ENCODE measurements around the gene FUT8. TPM values are rescaled to one million over a fixed set of nuclear protein-coding genes. Genes with fewer than 3 reads are reported as not detected.

The FUT8 gene
- total RNA-seq, 1 donor from 2014 or later, result 12.9 TPM

GRCh38 chr14:65718629-65719028 is 306.1 kb downstream of the FUT8 start:
- Histone ChIP-seq H3K36me3 (no peaks in the 10 kb centered on the region), H3K27ac (no peak overlapping the region), H3K4me1 (no peaks in the 10 kb centered on the region), H3K9me3 (peaks cover 5 to 12% of the 10 kb centered on the region in 2 donors), H3K27me3 (no peaks in the 10 kb centered on the region), H3K4me3 (no peak overlapping the region)
- DNase-seq (ENCODE audit: low spot score in 2 of 2), result no peak
- intact Hi-C loops (cut with DNase I), result no loop called here
- no peak for TF ChIP-seq CTCF (IDR thresholded peaks at IDR 0.05)

- TF ChIP-seq CTCF (IDR thresholded peaks at IDR 0.05), result no peak
- peaks cover 0 to 8% of the 10 kb centered on the region in 2 donors for H3K36me3 ChIP-seq
- H3K27ac ChIP-seq, result no peak overlapping the region
- no peaks in the 10 kb centered on the region for H3K27me3 ChIP-seq
- no peak for DNase-seq (ENCODE audit: low spot score in 2 of 2)
- intact Hi-C loops (cut with DNase I), result no loop called here
- H3K4me3 ChIP-seq, result no peak overlapping the region
- peaks cover 0 to 4% of the 10 kb centered on the region in 2 donors for H3K9me3 ChIP-seq
- H3K4me1 ChIP-seq, result no peaks in the 10 kb centered on the region
Observed at GRCh38 chr14:65720171-65720570, 307.6 kb downstream of the FUT8 start.

GRCh38 chr14:65720743-65721142 is 308.2 kb downstream of the FUT8 start:
- no peak for TF ChIP-seq CTCF (IDR thresholded peaks at IDR 0.05)
- DNase-seq (ENCODE audit: low spot score in 2 of 2), result no peak
- Histone ChIP-seq H3K27me3 (no peaks in the 10 kb centered on the region), H3K27ac (no peak overlapping the region), H3K9me3 (no peaks in the 10 kb centered on the region), H3K4me3 (no peak overlapping the region), H3K36me3 (peaks cover 0 to 11% of the 10 kb centered on the region in 2 donors), H3K4me1 (no peaks in the 10 kb centered on the region)
- intact Hi-C loops (cut with DNase I), result no loop called here

DNA sequence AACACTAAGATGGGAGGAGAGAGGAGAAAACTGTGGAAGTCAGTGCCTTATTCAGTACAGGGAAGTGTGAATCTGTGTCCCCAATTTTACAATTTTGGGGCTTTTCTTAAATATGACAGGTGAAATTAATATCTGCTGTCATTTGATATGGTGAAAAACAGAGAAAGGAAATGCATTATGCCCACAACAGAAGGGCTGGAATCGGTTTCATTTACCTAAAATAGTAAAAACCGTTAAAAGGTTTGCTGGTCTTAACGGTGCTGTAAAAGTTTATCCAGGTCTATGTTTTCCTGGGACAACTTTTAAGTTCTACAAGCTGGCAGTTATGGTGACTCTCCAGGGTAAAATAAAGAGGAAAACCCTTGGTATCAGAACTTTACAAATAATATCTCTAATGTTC is 310.8 kb downstream of the FUT8 start:
- Histone ChIP-seq H3K9me3 (peaks cover 0 to 9% of the 10 kb centered on the region in 2 donors), H3K36me3 (peaks cover 0 to 15% of the 10 kb centered on the region in 2 donors), H3K4me3 (no peak overlapping the region), H3K4me1 (no peaks in the 10 kb centered on the region), H3K27me3 (no peaks in the 10 kb centered on the region), H3K27ac (no peak overlapping the region)
- DNase-seq (ENCODE audit: low spot score in 2 of 2), result no peak
- intact Hi-C loops (cut with DNase I), result no loop called here
- TF ChIP-seq CTCF (IDR thresholded peaks at IDR 0.05), result no peak

GRCh38 chr14:65728604-65729003 is 316.1 kb downstream of the FUT8 start:
- H3K27ac ChIP-seq, result no peak overlapping the region
- H3K4me3 ChIP-seq, result no peak overlapping the region
- H3K9me3 ChIP-seq, result peaks cover 0 to 9% of the 10 kb centered on the region in 2 donors
- TF ChIP-seq CTCF (IDR thresholded peaks at IDR 0.05), result no peak
- H3K4me1 ChIP-seq, result no peaks in the 10 kb centered on the region
- intact Hi-C loops (cut with DNase I), result no loop called here
- no peaks in the 10 kb centered on the region for H3K27me3 ChIP-seq
- peaks cover 0 to 15% of the 10 kb centered on the region in 2 donors for H3K36me3 ChIP-seq
- DNase-seq (ENCODE audit: low spot score in 2 of 2), result no peak

DNA sequence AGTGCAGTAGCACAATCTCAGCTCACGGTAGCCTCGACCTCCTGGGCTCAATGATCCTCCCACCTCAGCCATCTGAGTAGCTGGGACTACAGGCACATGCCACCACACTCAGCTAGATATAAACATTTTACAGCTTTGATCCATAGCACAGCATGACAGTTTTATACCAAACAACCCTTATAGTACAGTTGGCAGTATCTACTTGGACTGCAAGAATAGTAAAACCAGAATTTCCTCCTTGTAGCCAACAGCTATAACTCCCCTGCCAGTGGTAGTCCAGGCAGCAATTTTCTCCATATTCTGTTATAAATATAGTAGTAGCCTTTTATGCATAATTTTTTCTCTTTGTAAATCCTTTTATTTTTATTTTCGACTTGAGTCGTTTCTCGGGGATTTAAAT is 317.0 kb downstream of the FUT8 start:
- H3K4me1 ChIP-seq, result no peaks in the 10 kb centered on the region
- DNase-seq (ENCODE audit: low spot score in 2 of 2), result no peak
- TF ChIP-seq CTCF (IDR thresholded peaks at IDR 0.05), result no peak
- H3K27ac ChIP-seq, result no peak overlapping the region
- intact Hi-C loops (cut with DNase I), result no loop called here
- no peaks in the 10 kb centered on the region for H3K27me3 ChIP-seq
- peaks cover 0 to 9% of the 10 kb centered on the region in 2 donors for H3K9me3 ChIP-seq
- peaks cover 0 to 13% of the 10 kb centered on the region in 2 donors for H3K36me3 ChIP-seq
- H3K4me3 ChIP-seq, result no peak overlapping the region
